OCI-M1 (cell line): Measurements from ENCODE around the gene AMBP.

Experiments
- DNase-seq: peaks from one replicate; lab custom pipeline; 2025; lab: John Stamatoyannopoulos, UW

AMBP gene

GRCh38 chr9:114072184-114073140 lies 5.6 kb downstream of the AMBP start:
- no peak for DNase-seq

GRCh38 chr9:114071197-114071795 lies 6.8 kb downstream of the AMBP start:
- no peak for DNase-seq

GRCh38 chr9:114070188-114071103 lies 7.7 kb downstream of the AMBP start:
- DNase-seq, result no peak

- no peak for DNase-seq
These were observed 8.5 kb downstream of the AMBP start for GRCh38 chr9:114069476-114070187.

GRCh38 chr9:114065304-114065703 lies 12.8 kb downstream of the AMBP start:
- no peak for DNase-seq

GRCh38 chr9:114061830-114062474 lies 16.1 kb downstream of the AMBP start:
- DNase-seq, result no peak

GRCh38 chr9:114061292-114061691 lies 16.8 kb downstream of the AMBP start:
- DNase-seq, result no peak

- DNase-seq, result no peak
These were observed 17.4 kb downstream of the AMBP start for GRCh38 chr9:114060711-114061110.

GRCh38 chr9:114060070-114060469 lies 18.0 kb downstream of the AMBP start:
- no peak for DNase-seq

GRCh38 chr9:114059047-114059803 lies 18.9 kb downstream of the AMBP start:
- DNase-seq, result no peak

- no peak for DNase-seq
These were observed 19.4 kb downstream of the AMBP start for GRCh38 chr9:114058688-114059046.

- no peak for DNase-seq
These were observed 20.8 kb downstream of the AMBP start for GRCh38 chr9:114057161-114057885.

- no peak for DNase-seq
These were observed 21.6 kb downstream of the AMBP start for GRCh38 chr9:114056527-114056926.

GRCh38 chr9:114055894-114056293 lies 22.2 kb downstream of the AMBP start:
- DNase-seq, result no peak

GRCh38 chr9:114055061-114055460 lies 23.0 kb downstream of the AMBP start:
- DNase-seq, result no peak

GRCh38 chr9:114054191-114054690 lies 23.9 kb downstream of the AMBP start:
- DNase-seq, result no peak

GRCh38 chr9:114053246-114054005 lies 24.7 kb downstream of the AMBP start:
- DNase-seq, result no peak

GRCh38 chr9:114051706-114052105 lies 26.4 kb downstream of the AMBP start:
- no peak for DNase-seq

- DNase-seq, result no peak
These were observed 26.8 kb downstream of the AMBP start for GRCh38 chr9:114051281-114051680.
